NCI-H2196 (cell line): ENCODE data around the gene MUC5AC.
"Not testable (repeated sequence)": the region's sequence is repeated elsewhere in the genome, so short reads cannot be mapped to it uniquely, and the experiment has no call there.

ENCODE experiments used
- DNase-seq: peaks from one replicate; lab custom pipeline; 2025; ENCODE audit not compliant: unreplicated experiment; lab: John Stamatoyannopoulos, UW

Gene MUC5AC

GRCh38 chr11:1175461-1176223 lies 17.9 kb downstream of the MUC5AC start:
- DNase-seq: no peak

GRCh38 chr11:1176224-1177019 lies 18.7 kb downstream of the MUC5AC start:
- DNase-seq: no peak

- no peak for DNase-seq
Observed at GRCh38 chr11:1177020-1177770, 19.4 kb downstream of the MUC5AC start.

DNA sequence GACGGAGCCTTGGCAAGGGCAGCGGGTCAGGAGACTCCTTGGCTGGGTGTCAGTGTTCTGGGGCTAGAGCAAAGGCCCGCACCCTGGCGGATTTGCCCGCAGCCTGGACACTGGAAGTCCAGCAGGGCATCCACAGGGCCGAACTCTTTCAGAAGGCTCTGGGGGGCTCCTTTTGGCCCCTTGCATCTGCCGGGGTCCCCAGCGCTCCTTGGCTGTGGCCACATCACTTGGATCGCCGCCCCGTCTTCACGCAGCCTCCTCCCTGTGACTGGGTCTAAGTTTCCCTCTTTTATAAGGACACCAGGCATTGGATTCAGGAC lies 20.0 kb downstream of the MUC5AC start:
- no peak for DNase-seq

DNA sequence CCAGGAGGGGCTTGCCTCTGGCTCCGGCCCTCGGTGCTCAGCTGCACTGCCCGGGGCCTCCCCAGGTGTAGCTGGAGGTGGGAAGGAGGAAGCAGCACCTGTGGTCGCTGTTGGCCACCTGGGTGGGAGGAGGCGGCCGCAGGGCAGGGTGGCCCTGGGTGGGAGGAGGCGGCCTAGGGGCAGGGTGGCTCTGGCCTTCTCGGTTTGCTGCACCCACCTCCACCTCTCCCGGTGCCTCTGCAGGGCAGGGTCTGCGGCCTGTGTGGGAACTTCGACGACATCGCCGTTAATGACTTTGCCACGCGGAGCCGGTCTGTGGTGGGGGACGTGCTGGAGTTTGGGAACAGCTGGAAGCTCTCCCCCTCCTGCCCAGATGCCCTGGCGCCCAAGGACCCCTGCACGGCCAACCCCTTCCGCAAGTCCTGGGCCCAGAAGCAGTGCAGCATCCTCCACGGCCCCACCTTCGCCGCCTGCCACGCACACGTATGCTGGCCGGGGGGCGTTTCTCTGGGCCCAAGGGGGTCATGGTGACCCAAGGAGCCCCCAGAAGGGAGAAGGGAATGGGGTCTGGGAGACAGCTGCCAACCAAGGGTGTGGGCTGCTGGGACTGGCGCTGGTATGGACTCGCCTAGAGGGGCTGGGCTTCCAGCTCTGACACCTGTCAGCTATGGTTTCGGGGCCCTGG lies 20.6 kb downstream of the MUC5AC start:
- DNase-seq: no peak

GRCh38 chr11:1178906-1179305 lies 21.2 kb downstream of the MUC5AC start:
- DNase-seq: no peak

DNA sequence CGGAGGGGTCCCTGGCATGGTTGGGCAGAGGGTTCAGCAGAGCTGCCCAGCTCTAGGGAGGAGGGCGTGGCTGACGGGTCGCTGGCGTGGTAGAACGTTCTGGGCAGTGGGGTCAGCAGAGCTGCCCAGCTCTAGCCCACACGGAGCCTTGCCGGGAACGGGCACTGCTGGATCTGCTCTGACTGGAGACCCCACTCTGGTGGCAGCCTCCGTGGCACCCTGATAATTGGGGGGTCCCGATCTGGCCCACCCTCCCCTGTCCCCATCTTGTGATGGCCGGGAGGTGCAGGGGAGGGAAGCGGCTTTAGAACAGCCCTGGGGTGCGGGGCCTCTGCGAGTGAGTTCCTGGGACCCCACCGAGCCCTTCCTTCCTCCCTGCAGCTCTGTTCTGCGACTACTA lies 21.9 kb downstream of the MUC5AC start:
- DNase-seq: no peak

DNA sequence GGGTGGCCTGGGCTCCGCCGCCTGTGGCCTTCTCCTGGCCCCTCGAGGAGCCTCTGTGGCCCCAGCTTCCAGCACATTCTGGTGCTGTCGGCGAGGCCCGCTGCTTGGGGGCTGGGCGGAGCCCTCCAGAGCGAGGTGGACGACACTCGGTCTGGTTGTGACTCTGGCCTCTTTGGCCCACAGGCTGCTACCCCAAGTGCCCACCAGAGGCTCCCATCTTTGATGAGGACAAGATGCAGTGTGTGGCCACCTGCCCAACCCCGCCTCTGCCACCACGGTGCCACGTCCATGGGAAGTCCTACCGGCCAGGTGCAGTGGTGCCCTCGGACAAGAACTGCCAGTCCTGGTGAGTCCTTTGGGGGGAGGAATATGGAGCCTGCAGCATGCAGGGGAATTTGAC lies 22.4 kb downstream of the MUC5AC start:
- DNase-seq: no peak

GRCh38 chr11:1180947-1181391 lies 23.2 kb downstream of the MUC5AC start:
- DNase-seq: no peak

- no peak for DNase-seq
Observed at GRCh38 chr11:1181420-1181819, 23.7 kb downstream of the MUC5AC start.

GRCh38 chr11:1181853-1182535 lies 24.2 kb downstream of the MUC5AC start:
- no peak for DNase-seq

DNA sequence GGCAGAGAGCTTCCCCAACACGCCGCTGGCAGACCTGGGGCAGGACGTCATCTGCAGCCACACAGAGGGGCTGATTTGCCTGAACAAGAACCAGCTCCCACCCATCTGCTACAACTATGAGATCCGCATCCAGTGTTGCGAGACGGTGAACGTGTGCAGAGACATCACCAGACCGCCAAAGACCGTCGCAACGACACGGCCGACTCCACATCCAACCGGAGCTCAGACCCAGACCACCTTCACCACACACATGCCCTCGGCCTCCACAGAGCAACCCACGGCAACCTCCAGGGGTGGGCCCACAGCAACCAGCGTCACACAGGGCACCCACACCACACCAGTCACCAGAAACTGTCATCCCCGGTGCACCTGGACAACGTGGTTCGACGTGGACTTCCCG lies 26.4 kb downstream of the MUC5AC start:
- not testable (repeated sequence) for DNase-seq

DNA sequence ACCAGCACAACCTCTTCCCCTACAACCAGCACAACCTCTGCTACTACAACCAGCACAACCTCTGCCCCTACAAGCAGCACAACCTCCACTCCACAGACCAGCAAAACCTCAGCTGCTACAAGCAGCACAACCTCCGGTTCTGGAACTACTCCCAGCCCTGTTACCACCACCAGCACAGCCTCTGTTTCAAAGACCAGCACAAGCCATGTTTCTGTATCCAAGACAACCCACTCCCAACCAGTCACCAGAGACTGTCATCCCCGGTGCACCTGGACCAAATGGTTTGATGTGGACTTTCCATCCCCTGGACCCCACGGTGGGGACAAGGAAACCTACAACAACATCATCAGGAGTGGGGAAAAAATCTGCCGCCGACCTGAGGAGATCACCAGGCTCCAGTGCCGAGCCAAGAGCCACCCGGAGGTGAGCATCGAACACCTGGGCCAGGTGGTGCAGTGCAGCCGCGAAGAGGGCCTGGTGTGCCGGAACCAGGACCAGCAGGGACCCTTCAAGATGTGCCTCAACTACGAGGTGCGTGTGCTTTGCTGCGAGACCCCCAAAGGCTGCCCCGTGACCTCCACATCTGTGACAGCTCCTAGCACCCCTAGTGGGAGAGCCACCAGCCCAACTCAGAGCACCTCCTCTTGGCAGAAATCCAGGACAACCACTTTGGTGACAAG lies 30.8 kb downstream of the MUC5AC start:
- DNase-seq: not testable (repeated sequence)

DNA sequence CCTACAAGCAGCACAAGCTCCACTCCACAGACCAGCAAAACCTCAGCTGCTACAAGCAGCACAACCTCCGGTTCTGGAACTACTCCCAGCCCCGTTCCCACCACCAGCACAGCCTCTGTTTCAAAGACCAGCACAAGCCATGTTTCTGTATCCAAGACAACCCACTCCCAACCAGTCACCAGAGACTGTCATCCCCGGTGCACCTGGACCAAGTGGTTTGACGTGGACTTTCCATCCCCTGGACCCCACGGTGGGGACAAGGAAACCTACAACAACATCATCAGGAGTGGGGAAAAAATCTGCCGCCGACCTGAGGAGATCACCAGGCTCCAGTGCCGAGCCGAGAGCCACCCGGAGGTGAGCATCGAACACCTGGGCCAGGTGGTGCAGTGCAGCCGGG lies 32.1 kb downstream of the MUC5AC start:
- not testable (repeated sequence) for DNase-seq

DNA sequence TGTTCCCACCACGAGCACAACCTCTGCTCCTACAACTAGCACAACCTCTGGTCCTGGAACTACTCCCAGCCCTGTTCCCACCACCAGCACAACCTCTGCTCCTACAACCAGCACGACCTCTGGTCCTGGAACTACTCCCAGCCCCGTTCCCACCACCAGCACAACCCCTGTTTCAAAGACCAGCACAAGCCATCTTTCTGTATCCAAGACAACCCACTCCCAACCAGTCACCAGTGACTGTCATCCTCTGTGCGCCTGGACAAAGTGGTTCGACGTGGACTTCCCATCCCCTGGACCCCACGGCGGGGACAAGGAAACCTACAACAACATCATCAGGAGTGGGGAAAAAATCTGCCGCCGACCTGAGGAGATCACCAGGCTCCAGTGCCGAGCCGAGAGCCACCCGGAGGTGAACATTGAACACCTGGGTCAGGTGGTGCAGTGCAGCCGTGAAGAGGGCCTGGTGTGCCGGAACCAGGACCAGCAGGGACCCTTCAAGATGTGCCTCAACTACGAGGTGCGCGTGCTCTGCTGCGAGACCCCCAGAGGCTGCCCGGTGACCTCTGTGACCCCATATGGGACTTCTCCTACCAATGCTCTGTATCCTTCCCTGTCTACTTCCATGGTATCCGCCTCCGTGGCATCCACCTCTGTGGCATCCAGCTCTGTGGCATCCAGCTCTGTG lies 34.2 kb downstream of the MUC5AC start:
- not testable (repeated sequence) for DNase-seq

- DNase-seq: no peak
Observed at GRCh38 chr11:1192741-1193325, 35.1 kb downstream of the MUC5AC start.

GRCh38 chr11:1193326-1194230 lies 35.8 kb downstream of the MUC5AC start:
- no peak for DNase-seq
